K562 (cell line): ENCODE data around the gene PLEKHA5.

Experiments
- ZNF311 ChIP-seq: fragments of 250-450 bp; sonication (Bioruptor Pico); IDR thresholded peaks from 2 replicates; pipeline ENCODE4 v1.4.0; 2020; ENCODE audit warnings: mild to moderate bottlenecking, moderate library complexity
- TF ChIP-seq, protein P1 (sequence below): sonication (generic); formaldehyde crosslinking; IDR thresholded peaks from 2 replicates; pipeline ENCODE4 v1.5.0; 2020; ENCODE audit warnings: missing genetic modification reagents

DNA sequence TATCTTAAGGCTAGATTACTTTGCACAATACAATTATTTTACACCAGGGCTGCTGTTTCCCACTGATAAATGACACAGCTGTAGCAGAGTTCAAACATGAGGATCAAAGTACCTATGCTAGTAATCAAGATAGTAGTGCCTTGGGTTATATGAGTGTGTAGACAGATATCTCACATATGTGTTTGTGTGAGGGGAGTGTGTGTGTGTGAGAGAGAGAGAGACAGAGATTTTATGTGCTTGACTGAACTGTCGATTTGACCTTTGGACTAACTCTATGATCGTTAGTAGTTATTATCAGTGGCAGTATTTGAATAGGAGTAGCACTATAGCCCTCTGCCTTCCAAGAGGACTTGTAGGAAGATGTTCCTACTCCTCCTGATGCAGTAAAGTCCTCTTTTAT is 15.5 kb downstream of the PLEKHA5 start:
- TF ChIP-seq, protein P1, sequence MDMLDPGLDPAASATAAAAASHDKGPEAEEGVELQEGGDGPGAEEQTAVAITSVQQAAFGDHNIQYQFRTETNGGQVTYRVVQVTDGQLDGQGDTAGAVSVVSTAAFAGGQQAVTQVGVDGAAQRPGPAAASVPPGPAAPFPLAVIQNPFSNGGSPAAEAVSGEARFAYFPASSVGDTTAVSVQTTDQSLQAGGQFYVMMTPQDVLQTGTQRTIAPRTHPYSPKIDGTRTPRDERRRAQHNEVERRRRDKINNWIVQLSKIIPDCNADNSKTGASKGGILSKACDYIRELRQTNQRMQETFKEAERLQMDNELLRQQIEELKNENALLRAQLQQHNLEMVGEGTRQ, result no peak
- no peak for TF ChIP-seq ZNF311 (CRISPR knock-in tag)
